ENCODE data around the gene CAMK2N1.

- TF ChIP-seq CREB5 (CRISPR knock-in tag; IDR thresholded peaks at IDR 0.05; ENCODE audit: low read depth) (no peak), TSHZ2 (CRISPR knock-in tag; IDR thresholded peaks at IDR 0.05) (no peak), ARNTL (CRISPR knock-in tag; IDR thresholded peaks at IDR 0.05; ENCODE audit: borderline replicate concordance, low read depth) (no peak), ISL1 (CRISPR knock-in tag; IDR thresholded peaks at IDR 0.05) (no peak), ZFP30 (CRISPR knock-in tag; IDR thresholded peaks at IDR 0.05) (no peak), PPARA (CRISPR knock-in tag; IDR thresholded peaks at IDR 0.05; ENCODE audit: borderline replicate concordance) (no peak), CSRNP3 (CRISPR knock-in tag; IDR thresholded peaks at IDR 0.05) (no peak), PATZ1 (CRISPR knock-in tag; IDR thresholded peaks at IDR 0.05; ENCODE audit: borderline replicate concordance) (no peak)
Observed at GRCh38 chr1:20485527-20486456, at the start of gene CAMK2N1.

Data from SK-N-SH treated with all-trans-retinoic acid at 6 μM for 48 hours (cell line).